Measurements from ENCODE around the gene RSU1.

Gene RSU1

GRCh38 chr10:16717622-16718395 lies 99.4 kb downstream of the RSU1 start:
- FAIRE-seq (no peak), DNase-seq (ENCODE audit: insufficient read length, low spot score) (no peak)
- TF ChIP-seq POLR2AphosphoS5 (IDR thresholded peaks at IDR 0.05; ENCODE audit: low read depth, low read length) (no peak), PAX5 (IDR thresholded peaks at IDR 0.05; ENCODE audit: insufficient read depth, low read length, severe bottlenecking) (no peak), POLR2A (IDR thresholded peaks at IDR 0.05; ENCODE audit: low read depth, low read length) (no peak), POU2F2 (IDR thresholded peaks at IDR 0.05; ENCODE audit: low read depth, low read length) (no peak), SPI1 (IDR thresholded peaks at IDR 0.05; ENCODE audit: low read depth, low read length) (no peak), TAF1 (IDR thresholded peaks at IDR 0.05; ENCODE audit: low read depth, low read length) (no peak)

DNA sequence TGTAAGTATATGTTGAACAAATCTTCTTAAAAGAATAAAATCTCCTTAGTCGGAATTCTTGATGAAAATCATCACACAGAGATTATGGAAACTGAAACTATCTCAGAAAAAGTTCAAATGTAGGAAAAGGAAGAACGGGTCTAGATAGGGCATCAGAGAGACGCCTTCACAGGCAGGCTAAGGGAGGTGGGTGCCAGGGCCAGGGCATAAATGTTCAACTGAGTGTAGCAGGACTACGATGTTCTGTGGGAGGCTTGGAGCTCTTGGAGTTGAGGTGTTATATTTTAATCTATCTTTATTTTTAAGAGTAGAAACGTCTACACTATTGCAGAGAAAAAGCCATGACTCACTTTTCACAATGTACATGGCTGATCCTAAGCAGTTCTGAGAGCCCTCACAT lies 101.2 kb downstream of the RSU1 start:
- no peak for FAIRE-seq
- TF ChIP-seq POLR2A (IDR thresholded peaks at IDR 0.05; ENCODE audit: low read depth, low read length), result no peak
- no peak for TF ChIP-seq PAX5 (IDR thresholded peaks at IDR 0.05; ENCODE audit: insufficient read depth, low read length, severe bottlenecking)
- no peak for TF ChIP-seq POU2F2 (IDR thresholded peaks at IDR 0.05; ENCODE audit: low read depth, low read length)
- no peak for TF ChIP-seq TAF1 (IDR thresholded peaks at IDR 0.05; ENCODE audit: low read depth, low read length)
- TF ChIP-seq SPI1 (IDR thresholded peaks at IDR 0.05; ENCODE audit: low read depth, low read length), result no peak
- no peak for TF ChIP-seq POLR2AphosphoS5 (IDR thresholded peaks at IDR 0.05; ENCODE audit: low read depth, low read length)
- no peak for DNase-seq (ENCODE audit: insufficient read length, low spot score)

DNA sequence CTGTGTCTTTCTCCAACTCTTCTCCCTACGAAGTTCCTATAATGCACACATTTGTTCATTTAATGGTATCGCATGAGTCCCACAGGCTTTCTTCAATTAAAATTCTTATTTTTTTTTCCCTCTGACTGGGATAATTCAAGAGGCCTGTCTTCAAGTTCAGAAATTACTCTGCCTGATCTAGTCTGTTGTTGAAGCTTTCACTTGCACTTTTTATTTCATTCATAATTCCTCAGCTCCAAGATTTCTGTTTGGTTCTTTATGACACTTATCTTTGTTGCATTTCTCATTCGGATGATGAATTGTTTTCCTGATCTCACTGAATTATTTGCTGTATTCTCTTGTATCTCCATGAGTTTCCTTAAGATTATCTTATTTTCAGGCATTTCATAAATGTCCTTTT lies 103.9 kb downstream of the RSU1 start:
- DNase-seq (ENCODE audit: insufficient read length, low spot score), result no peak

GRCh38 chr10:16712883-16713282 lies 104.3 kb downstream of the RSU1 start:
- TF ChIP-seq POU2F2 (IDR thresholded peaks at IDR 0.05; ENCODE audit: low read depth, low read length) (no peak), PAX5 (IDR thresholded peaks at IDR 0.05; ENCODE audit: insufficient read depth, low read length, severe bottlenecking) (no peak), TAF1 (IDR thresholded peaks at IDR 0.05; ENCODE audit: low read depth, low read length) (no peak), POLR2A (IDR thresholded peaks at IDR 0.05; ENCODE audit: low read depth, low read length) (no peak), POLR2AphosphoS5 (IDR thresholded peaks at IDR 0.05; ENCODE audit: low read depth, low read length) (no peak), SPI1 (IDR thresholded peaks at IDR 0.05; ENCODE audit: low read depth, low read length) (no peak)
- DNase-seq (ENCODE audit: insufficient read length, low spot score), result no peak
- FAIRE-seq, result no peak

More for the DNA sequence above, 103.9 kb downstream of the RSU1 start:
- TF ChIP-seq PAX5 (IDR thresholded peaks at IDR 0.05; ENCODE audit: insufficient read depth, low read length, severe bottlenecking), result no peak
- no peak for TF ChIP-seq POLR2A (IDR thresholded peaks at IDR 0.05; ENCODE audit: low read depth, low read length)
- TF ChIP-seq TAF1 (IDR thresholded peaks at IDR 0.05; ENCODE audit: low read depth, low read length), result no peak
- no peak for TF ChIP-seq SPI1 (IDR thresholded peaks at IDR 0.05; ENCODE audit: low read depth, low read length)
- TF ChIP-seq POLR2AphosphoS5 (IDR thresholded peaks at IDR 0.05; ENCODE audit: low read depth, low read length), result no peak
- TF ChIP-seq POU2F2 (IDR thresholded peaks at IDR 0.05; ENCODE audit: low read depth, low read length), result no peak
- FAIRE-seq, result no peak

DNA sequence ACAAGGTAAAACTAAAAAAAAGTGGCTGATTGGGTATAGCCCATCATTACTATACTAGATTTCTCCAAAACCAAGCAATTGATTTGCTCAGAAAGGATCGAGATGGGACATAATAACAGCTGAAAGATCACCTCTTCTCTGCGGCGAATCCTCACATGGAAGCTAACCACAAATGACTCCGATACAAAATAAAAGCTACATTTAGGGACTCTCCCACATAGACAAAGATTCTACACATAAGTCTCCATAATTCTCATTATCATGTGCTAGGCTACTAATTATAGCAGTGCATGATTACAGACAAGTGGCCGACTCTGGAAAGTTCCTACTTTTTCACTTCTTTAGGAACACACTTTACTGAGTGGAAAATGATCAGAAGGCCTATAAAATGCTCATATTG lies 116.9 kb downstream of the RSU1 start:
- no peak for DNase-seq (ENCODE audit: insufficient read length, low spot score)
- no peak for TF ChIP-seq PAX5 (IDR thresholded peaks at IDR 0.05; ENCODE audit: insufficient read depth, low read length, severe bottlenecking)
- no peak for TF ChIP-seq POLR2AphosphoS5 (IDR thresholded peaks at IDR 0.05; ENCODE audit: low read depth, low read length)
- TF ChIP-seq POLR2A (IDR thresholded peaks at IDR 0.05; ENCODE audit: low read depth, low read length), result no peak
- TF ChIP-seq POU2F2 (IDR thresholded peaks at IDR 0.05; ENCODE audit: low read depth, low read length), result no peak
- no peak for TF ChIP-seq TAF1 (IDR thresholded peaks at IDR 0.05; ENCODE audit: low read depth, low read length)
- no peak for TF ChIP-seq SPI1 (IDR thresholded peaks at IDR 0.05; ENCODE audit: low read depth, low read length)
- no peak for FAIRE-seq

- FAIRE-seq, result no peak
- no peak for DNase-seq (ENCODE audit: insufficient read length, low spot score)
- TF ChIP-seq SPI1 (IDR thresholded peaks at IDR 0.05; ENCODE audit: low read depth, low read length) (no peak), PAX5 (IDR thresholded peaks at IDR 0.05; ENCODE audit: insufficient read depth, low read length, severe bottlenecking) (no peak), POU2F2 (IDR thresholded peaks at IDR 0.05; ENCODE audit: low read depth, low read length) (no peak), TAF1 (IDR thresholded peaks at IDR 0.05; ENCODE audit: low read depth, low read length) (no peak), POLR2AphosphoS5 (IDR thresholded peaks at IDR 0.05; ENCODE audit: low read depth, low read length) (no peak)
These were observed 117.7 kb downstream of the RSU1 start for GRCh38 chr10:16699435-16700057.

- TF ChIP-seq POU2F2 (IDR thresholded peaks at IDR 0.05; ENCODE audit: low read depth, low read length) (no peak), SPI1 (IDR thresholded peaks at IDR 0.05; ENCODE audit: low read depth, low read length) (no peak), POLR2AphosphoS5 (IDR thresholded peaks at IDR 0.05; ENCODE audit: low read depth, low read length) (no peak), TAF1 (IDR thresholded peaks at IDR 0.05; ENCODE audit: low read depth, low read length) (no peak), PAX5 (IDR thresholded peaks at IDR 0.05; ENCODE audit: insufficient read depth, low read length, severe bottlenecking) (no peak), POLR2A (IDR thresholded peaks at IDR 0.05; ENCODE audit: low read depth, low read length) (no peak)
- no peak for FAIRE-seq
- no peak for DNase-seq (ENCODE audit: insufficient read length, low spot score)
These were observed 118.8 kb downstream of the RSU1 start for GRCh38 chr10:16698461-16698860.

DNA sequence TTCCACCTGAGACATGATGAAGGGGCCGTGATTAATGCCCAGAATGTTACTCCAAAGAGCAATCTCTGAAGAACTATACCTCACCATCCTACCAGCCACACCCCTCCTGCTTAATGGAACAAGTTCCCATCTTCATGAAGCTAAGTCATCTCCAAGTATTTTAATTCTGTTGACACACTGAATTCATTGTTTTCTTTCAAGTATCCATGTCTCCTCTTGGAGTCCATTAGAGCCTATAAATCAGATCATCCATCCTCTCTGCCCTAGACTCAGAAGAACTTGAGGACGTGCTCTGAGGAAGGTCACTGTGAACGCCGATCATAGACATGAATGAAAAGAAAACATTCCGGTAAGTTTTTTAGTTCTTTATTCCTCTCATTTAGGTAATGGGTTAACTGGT lies 126.8 kb downstream of the RSU1 start:
- no peak for TF ChIP-seq POLR2A (IDR thresholded peaks at IDR 0.05; ENCODE audit: low read depth, low read length)
- no peak for TF ChIP-seq SPI1 (IDR thresholded peaks at IDR 0.05; ENCODE audit: low read depth, low read length)
- no peak for TF ChIP-seq POU2F2 (IDR thresholded peaks at IDR 0.05; ENCODE audit: low read depth, low read length)
- TF ChIP-seq POLR2AphosphoS5 (IDR thresholded peaks at IDR 0.05; ENCODE audit: low read depth, low read length), result no peak
- no peak for TF ChIP-seq PAX5 (IDR thresholded peaks at IDR 0.05; ENCODE audit: insufficient read depth, low read length, severe bottlenecking)
- TF ChIP-seq TAF1 (IDR thresholded peaks at IDR 0.05; ENCODE audit: low read depth, low read length), result no peak
- DNase-seq (ENCODE audit: insufficient read length, low spot score) (no peak), FAIRE-seq (no peak)

GRCh38 chr10:16689696-16690095 lies 127.5 kb downstream of the RSU1 start:
- DNase-seq (ENCODE audit: insufficient read length, low spot score), result no peak
- TF ChIP-seq SPI1 (IDR thresholded peaks at IDR 0.05; ENCODE audit: low read depth, low read length), result no peak
- TF ChIP-seq TAF1 (IDR thresholded peaks at IDR 0.05; ENCODE audit: low read depth, low read length), result no peak
- TF ChIP-seq PAX5 (IDR thresholded peaks at IDR 0.05; ENCODE audit: insufficient read depth, low read length, severe bottlenecking), result no peak
- TF ChIP-seq POLR2A (IDR thresholded peaks at IDR 0.05; ENCODE audit: low read depth, low read length), result no peak
- no peak for TF ChIP-seq POLR2AphosphoS5 (IDR thresholded peaks at IDR 0.05; ENCODE audit: low read depth, low read length)
- no peak for TF ChIP-seq POU2F2 (IDR thresholded peaks at IDR 0.05; ENCODE audit: low read depth, low read length)
- no peak for FAIRE-seq

Measured in GM12891 (cell line).